Measurements from ENCODE around the gene PBRM1. TPM values are rescaled to one million over a fixed set of nuclear protein-coding genes. Genes with fewer than 3 reads are reported as not detected.

Gene PBRM1
- total RNA-seq, 4 donors from 2014 or later, result 51.6 to 78.7 (median 74.0) TPM

GRCh38 chr3:52512727-52513126 lies 173.0 kb downstream of the PBRM1 start:
- TF ChIP-seq CTCF (IDR thresholded peaks at IDR 0.05), result no peak
- TF ChIP-seq POLR2A (IDR thresholded peaks at IDR 0.05), result no peak
- H3K4me3 ChIP-seq (ENCODE audit: low read depth, poor library complexity, severe bottlenecking), result no peak overlapping the region
- no peak for DNase-seq (ENCODE audit: low spot score in 2 of 2)
- WGBS, 2 donors, result 69 to 81% methylated on average over 11 to 17 of the region's 17 CpGs
- intact Hi-C loops (cut with DNase I; ENCODE audit: low total_unique reads), result no loop called here

- intact Hi-C loops (cut with DNase I; ENCODE audit: low total_unique reads), result no loop called here
- 71 to 79% methylated on average over 8 of the region's 8 CpGs for WGBS, 2 donors
- TF ChIP-seq CTCF (IDR thresholded peaks at IDR 0.05), result no peak
- no peak for TF ChIP-seq POLR2A (IDR thresholded peaks at IDR 0.05)
- H3K4me3 ChIP-seq (ENCODE audit: low read depth, poor library complexity, severe bottlenecking), result no peak overlapping the region
- DNase-seq (ENCODE audit: low spot score in 2 of 2), result no peak
These were observed 173.6 kb downstream of the PBRM1 start for GRCh38 chr3:52512105-52512504.

GRCh38 chr3:52511509-52511908 lies 174.2 kb downstream of the PBRM1 start:
- WGBS, 2 donors, result 80 to 90% methylated on average over 7 of the region's 7 CpGs
- no peak overlapping the region for H3K4me3 ChIP-seq (ENCODE audit: low read depth, poor library complexity, severe bottlenecking)
- TF ChIP-seq CTCF (IDR thresholded peaks at IDR 0.05) (no peak), POLR2A (IDR thresholded peaks at IDR 0.05) (no peak)
- DNase-seq (ENCODE audit: low spot score in 2 of 2), result no peak
- intact Hi-C loops (cut with DNase I; ENCODE audit: low total_unique reads), result no loop called here

- WGBS, 2 donors, result 66 to 81% methylated on average over 11 of the region's 12 CpGs
- intact Hi-C loops (cut with DNase I; ENCODE audit: low total_unique reads), result no loop called here
- no peak overlapping the region for H3K4me3 ChIP-seq (ENCODE audit: low read depth, poor library complexity, severe bottlenecking)
- TF ChIP-seq CTCF (IDR thresholded peaks at IDR 0.05) (no peak), POLR2A (IDR thresholded peaks at IDR 0.05) (no peak)
- no peak for DNase-seq (ENCODE audit: low spot score in 2 of 2)
These were observed 175.9 kb downstream of the PBRM1 start for GRCh38 chr3:52509753-52510328.

- intact Hi-C loops (cut with DNase I; ENCODE audit: low total_unique reads), result no loop called here
- no peak for TF ChIP-seq POLR2A (IDR thresholded peaks at IDR 0.05)
- TF ChIP-seq CTCF (IDR thresholded peaks at IDR 0.05), result no peak
- 78 to 87% methylated on average over 5 of the region's 5 CpGs for WGBS, 2 donors
- no peak for DNase-seq (ENCODE audit: low spot score in 2 of 2)
- H3K4me3 ChIP-seq (ENCODE audit: low read depth, poor library complexity, severe bottlenecking), result no peak overlapping the region
These were observed 178.4 kb downstream of the PBRM1 start for GRCh38 chr3:52507359-52507758.
